ENCODE data around the gene ZCCHC7. TPM values are rescaled to one million over a fixed set of nuclear protein-coding genes. Genes with fewer than 3 reads are reported as not detected.

ZCCHC7 gene
- total RNA-seq, 2 donors from 2014 or later, result 21.2 to 22.7 TPM

DNA sequence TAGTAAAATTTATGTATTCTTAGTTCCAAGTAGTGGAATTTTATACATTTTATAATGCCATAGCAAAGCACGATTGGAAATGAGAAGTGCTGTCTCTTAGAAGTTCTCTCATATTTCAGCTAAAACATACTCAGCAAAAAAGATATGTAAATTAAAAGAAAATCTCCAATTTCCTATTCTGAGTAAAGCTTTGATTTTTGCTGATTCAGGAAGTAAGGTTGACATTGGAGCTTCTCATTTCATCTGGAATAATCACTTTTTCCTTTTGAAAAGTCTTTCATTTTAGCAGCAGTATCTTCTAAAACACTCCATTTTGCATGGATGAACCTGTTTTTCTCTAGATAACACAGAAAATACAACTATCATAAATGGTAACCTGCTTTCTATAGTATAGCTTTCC is 121.0 kb downstream of the ZCCHC7 start:
- no peaks in the 10 kb centered on the region for H3K36me3 ChIP-seq (ENCODE audit: control insufficient read depth, insufficient read depth, low read length)
- H3K27ac Mint-ChIP-seq, result no peak overlapping the region
- no peak overlapping the region for H3K4me3 Mint-ChIP-seq
- H3K4me1 Mint-ChIP-seq, result peaks cover 3% of the 10 kb centered on the region
- no peak for DNase-seq
- H3K27me3 ChIP-seq (ENCODE audit: control insufficient read depth, insufficient read depth, low read length, poor library complexity, severe bottlenecking), result no peaks in the 10 kb centered on the region
- no peaks in the 10 kb centered on the region for H3K4me1 ChIP-seq (ENCODE audit: control insufficient read depth, insufficient read depth, low read length)
- no peak overlapping the region for H3K4me3 ChIP-seq (ENCODE audit: low read length)
- TF ChIP-seq CTCF (conservative IDR thresholded peaks at IDR 0.05), result no peak
- WGBS, 2 experiments (ENCODE audit: insufficient coverage in 1 of 2, insufficient read length in 1 of 2), result no CpG with 5 or more reads among the region's 1 CpG
- H3K36me3 Mint-ChIP-seq (ENCODE audit: low read depth), result peaks cover 4% of the 10 kb centered on the region
- no peaks in the 10 kb centered on the region for H3K9me3 Mint-ChIP-seq
- H3K27me3 Mint-ChIP-seq (ENCODE audit: insufficient read depth), result no peaks in the 10 kb centered on the region
- no peak overlapping the region for H3K9ac ChIP-seq (ENCODE audit: extremely low read depth, low read length, poor library complexity, severe bottlenecking)
- no peak overlapping the region for H3K27ac ChIP-seq (ENCODE audit: low read depth, low read length)
- H3K9me3 ChIP-seq (ENCODE audit: control insufficient read depth, low read length), result no peaks in the 10 kb centered on the region

GRCh38 chr9:37242089-37242488 is 121.7 kb downstream of the ZCCHC7 start:
- Histone ChIP-seq H3K4me3 (ENCODE audit: low read length) (no peak overlapping the region), H3K9me3 (ENCODE audit: control insufficient read depth, low read length) (no peaks in the 10 kb centered on the region), H3K9ac (ENCODE audit: extremely low read depth, low read length, poor library complexity, severe bottlenecking) (no peak overlapping the region), H3K4me1 (ENCODE audit: control insufficient read depth, insufficient read depth, low read length) (no peaks in the 10 kb centered on the region), H3K27ac (ENCODE audit: low read depth, low read length) (no peak overlapping the region), H3K36me3 (ENCODE audit: control insufficient read depth, insufficient read depth, low read length) (no peaks in the 10 kb centered on the region), H3K27me3 (ENCODE audit: control insufficient read depth, insufficient read depth, low read length, poor library complexity, severe bottlenecking) (no peaks in the 10 kb centered on the region)
- TF ChIP-seq CTCF (conservative IDR thresholded peaks at IDR 0.05), result no peak
- 100% methylated on average over 1 of the region's 1 CpG for WGBS, 2 experiments (ENCODE audit: insufficient coverage in 1 of 2, insufficient read length in 1 of 2)
- Mint-ChIP-seq H3K36me3 (ENCODE audit: low read depth) (no peaks in the 10 kb centered on the region), H3K9me3 (no peaks in the 10 kb centered on the region), H3K27ac (no peak overlapping the region), H3K4me3 (no peak overlapping the region), H3K4me1 (peaks cover 3% of the 10 kb centered on the region), H3K27me3 (ENCODE audit: insufficient read depth) (no peaks in the 10 kb centered on the region)
- no peak for DNase-seq

GRCh38 chr9:37243588-37244345 is 123.4 kb downstream of the ZCCHC7 start:
- H3K27ac Mint-ChIP-seq, result peak overlapping the region; percentile 33
- Histone ChIP-seq H3K4me1 (ENCODE audit: control insufficient read depth, insufficient read depth, low read length) (no peaks in the 10 kb centered on the region), H3K27me3 (ENCODE audit: control insufficient read depth, insufficient read depth, low read length, poor library complexity, severe bottlenecking) (no peaks in the 10 kb centered on the region), H3K9ac (ENCODE audit: extremely low read depth, low read length, poor library complexity, severe bottlenecking) (no peak overlapping the region), H3K36me3 (ENCODE audit: control insufficient read depth, insufficient read depth, low read length) (no peaks in the 10 kb centered on the region), H3K4me3 (ENCODE audit: low read length) (no peak overlapping the region), H3K27ac (ENCODE audit: low read depth, low read length) (no peak overlapping the region), H3K9me3 (ENCODE audit: control insufficient read depth, low read length) (no peaks in the 10 kb centered on the region)
- DNase-seq, result no peak
- no peak for TF ChIP-seq CTCF (conservative IDR thresholded peaks at IDR 0.05)
- no peaks in the 10 kb centered on the region for H3K36me3 Mint-ChIP-seq (ENCODE audit: low read depth)
- H3K4me1 Mint-ChIP-seq, result peaks cover 3% of the 10 kb centered on the region
- H3K27me3 Mint-ChIP-seq (ENCODE audit: insufficient read depth), result no peaks in the 10 kb centered on the region
- H3K9me3 Mint-ChIP-seq, result no peaks in the 10 kb centered on the region
- H3K4me3 Mint-ChIP-seq, result no peak overlapping the region
- WGBS, 2 experiments (ENCODE audit: insufficient coverage in 1 of 2, insufficient read length in 1 of 2), result 90 to 100% methylated on average over 1 to 4 of the region's 5 CpGs

Data from endodermal cell (in vitro differentiated cells).